HG03469 (cell line): Measurements from ENCODE around the gene LYSET.
A peak's percentile ranks its signal among the peaks of the same experiment; 100 is the strongest.
"Not testable (repeated sequence)": the region's sequence is repeated elsewhere in the genome, so short reads cannot be mapped to it uniquely, and the experiment has no call there.

Experiments used
- ATAC-seq: cut with Tn5 transposase; IDR thresholded peaks from one replicate; pipeline ENCODE4 v1.9.1; 2021; ENCODE audit warnings: mild to moderate bottlenecking, moderate library complexity, moderate number of reproducible peaks; ENCODE audit not compliant: unreplicated experiment

LYSET gene

DNA sequence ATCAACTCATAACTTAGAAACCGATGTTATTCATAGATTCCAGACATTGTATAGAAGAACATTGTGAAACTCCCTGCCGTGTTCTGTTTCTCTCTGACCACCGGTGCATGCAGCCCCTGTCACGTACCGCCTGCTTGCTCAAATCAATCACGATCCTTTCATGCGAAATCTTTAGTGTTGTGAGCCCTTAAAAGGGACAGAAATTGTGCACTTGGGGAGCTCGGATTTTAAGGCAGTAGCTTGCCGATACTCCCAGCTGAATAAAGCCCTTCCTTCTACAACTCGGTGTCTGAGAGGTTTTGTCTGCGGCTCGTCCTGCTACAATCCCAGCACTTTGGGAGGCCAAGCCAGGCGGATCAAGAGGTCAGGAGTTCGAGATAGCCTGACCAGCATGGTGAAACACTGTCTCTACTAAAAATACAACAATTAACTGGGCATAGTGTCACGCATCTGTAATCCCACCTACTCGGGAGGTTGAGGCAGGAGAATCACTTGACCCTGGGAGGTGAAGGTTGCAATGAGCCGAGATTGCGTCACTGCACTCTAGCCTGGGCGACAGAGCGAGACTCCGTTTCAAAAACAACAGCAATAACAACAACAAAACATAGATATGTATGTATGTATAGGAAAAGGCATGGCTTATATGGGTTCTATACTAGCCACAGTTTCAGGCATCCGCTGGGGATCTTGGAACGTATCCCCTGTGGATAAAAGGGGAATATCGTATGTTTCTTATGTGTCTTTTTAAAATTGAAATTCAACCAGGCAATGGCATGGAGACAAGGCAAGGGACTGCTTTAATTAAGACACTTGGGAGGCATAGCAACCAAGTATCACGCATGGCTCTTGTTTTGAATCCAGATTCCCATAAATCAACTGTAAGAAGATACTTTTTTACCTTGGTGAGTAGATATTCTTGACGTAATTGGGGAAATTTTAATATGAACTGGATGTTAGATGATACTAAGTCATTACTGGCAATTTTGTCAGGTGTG is 19.5 kb upstream of the LYSET start:
- ATAC-seq = not testable (repeated sequence)

DNA sequence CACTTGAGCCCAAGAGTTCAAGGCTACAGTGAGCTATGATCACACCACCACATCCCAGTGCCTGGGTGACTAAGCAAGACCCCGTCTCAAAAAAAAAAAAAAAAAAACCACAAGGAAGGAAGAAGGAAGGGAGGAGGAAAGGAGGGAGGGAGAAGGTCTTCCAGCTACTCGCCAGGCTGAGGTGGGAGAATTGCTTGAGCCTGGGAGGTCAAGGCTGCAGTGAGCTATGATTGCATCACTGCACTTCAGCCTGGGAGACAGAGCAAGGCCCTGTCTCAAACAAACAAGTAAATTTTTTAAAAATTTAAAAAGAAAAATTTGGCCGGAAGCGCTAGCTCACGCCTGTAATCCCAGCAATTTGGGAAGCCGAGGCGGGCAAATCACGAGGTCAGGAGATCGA is 16.5 kb upstream of the LYSET start:
- not testable (repeated sequence) for ATAC-seq

- ATAC-seq = not testable (repeated sequence)
Measured at GRCh38 chr14:93169619-93170018, 15.5 kb upstream of the LYSET start.

- not testable (repeated sequence) for ATAC-seq
Measured at GRCh38 chr14:93170141-93170540, 15.0 kb upstream of the LYSET start.

DNA sequence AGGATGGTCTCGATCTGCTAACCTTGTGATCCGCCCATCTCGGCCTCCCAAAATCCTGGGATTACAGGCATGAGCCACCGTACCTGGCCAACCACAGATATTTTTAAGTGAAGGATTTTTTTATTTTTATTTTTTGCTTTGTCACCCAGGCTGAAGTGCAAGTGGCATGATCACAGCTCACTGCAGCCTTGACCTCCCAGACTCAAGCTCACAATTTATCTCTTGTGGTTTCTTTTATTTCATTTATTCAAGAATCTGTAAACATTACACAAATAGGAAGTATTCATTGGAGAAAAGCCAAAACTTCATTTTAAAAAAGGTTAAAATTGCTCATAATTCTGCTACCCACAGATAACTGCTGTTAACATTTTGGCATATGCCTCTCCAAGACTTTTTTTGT is 13.7 kb upstream of the LYSET start:
- no peak for ATAC-seq

- no peak for ATAC-seq
Measured at GRCh38 chr14:93173943-93174395, 11.1 kb upstream of the LYSET start.

- ATAC-seq = not testable (repeated sequence)
Measured at GRCh38 chr14:93174731-93175130, 10.4 kb upstream of the LYSET start.

- ATAC-seq = no peak
Measured at GRCh38 chr14:93175492-93175891, 9.6 kb upstream of the LYSET start.

- ATAC-seq = no peak
Measured at GRCh38 chr14:93183596-93184317, 1.4 kb upstream of the LYSET start.

- no peak for ATAC-seq
Measured at GRCh38 chr14:93185349-93185720, 218 bp downstream of the LYSET start.

GRCh38 chr14:93186466-93186865 is 1.3 kb downstream of the LYSET start:
- no peak for ATAC-seq

DNA sequence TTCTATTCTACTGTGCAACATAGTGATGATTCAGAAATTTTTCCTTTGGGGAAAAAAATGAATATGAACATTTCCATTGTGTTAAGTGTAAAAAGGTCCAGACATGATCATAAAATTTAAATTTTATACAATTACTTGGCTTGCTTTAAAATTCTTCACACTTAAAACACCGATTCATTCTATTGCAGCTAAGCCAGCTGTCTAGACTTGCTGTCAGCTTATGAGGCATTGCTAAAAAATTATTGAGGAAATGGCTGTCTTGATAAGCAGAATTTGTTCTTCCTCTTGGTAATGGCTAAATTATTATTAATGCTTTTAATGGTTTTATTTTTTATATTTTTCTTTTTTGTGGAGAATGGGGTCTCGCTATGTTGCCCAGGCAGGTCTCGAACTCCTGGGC is 1.8 kb downstream of the LYSET start:
- ATAC-seq = no peak

DNA sequence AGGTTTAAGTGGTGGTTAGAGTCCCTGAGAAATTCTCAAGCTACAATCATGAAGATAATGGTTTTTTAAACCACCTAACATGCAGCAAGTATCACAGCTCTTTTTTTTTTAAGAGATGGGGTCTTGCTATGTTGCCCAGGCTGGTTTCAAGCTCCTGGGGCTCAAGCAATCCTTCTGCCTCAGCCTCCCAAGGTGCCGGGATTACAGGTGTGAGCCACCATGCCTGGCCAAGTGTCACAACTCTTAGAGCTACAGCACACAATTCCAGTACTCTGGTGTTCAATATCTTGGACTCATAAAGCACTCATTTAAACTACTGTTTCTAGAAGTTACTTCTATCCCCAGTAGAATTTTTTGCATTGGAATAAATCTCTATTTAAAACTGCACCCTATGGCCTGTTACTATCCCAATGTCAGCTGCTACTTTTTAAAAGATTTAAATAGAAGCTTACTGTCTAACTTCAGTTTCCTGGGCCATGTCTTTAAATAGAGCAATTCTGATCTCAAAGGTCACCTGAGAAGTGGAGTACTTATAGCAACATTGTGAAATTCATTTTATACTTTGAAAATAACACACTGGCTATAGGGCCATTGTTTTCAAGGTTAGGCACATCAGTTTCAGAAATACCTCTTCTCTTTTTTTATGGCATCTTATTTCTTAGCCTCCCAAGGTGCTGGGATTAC is 10.3 kb downstream of the LYSET start:
- ATAC-seq = no peak

GRCh38 chr14:93199031-93199430 is 13.9 kb downstream of the LYSET start:
- no peak for ATAC-seq

GRCh38 chr14:93200553-93200952 is 15.4 kb downstream of the LYSET start:
- ATAC-seq = no peak

DNA sequence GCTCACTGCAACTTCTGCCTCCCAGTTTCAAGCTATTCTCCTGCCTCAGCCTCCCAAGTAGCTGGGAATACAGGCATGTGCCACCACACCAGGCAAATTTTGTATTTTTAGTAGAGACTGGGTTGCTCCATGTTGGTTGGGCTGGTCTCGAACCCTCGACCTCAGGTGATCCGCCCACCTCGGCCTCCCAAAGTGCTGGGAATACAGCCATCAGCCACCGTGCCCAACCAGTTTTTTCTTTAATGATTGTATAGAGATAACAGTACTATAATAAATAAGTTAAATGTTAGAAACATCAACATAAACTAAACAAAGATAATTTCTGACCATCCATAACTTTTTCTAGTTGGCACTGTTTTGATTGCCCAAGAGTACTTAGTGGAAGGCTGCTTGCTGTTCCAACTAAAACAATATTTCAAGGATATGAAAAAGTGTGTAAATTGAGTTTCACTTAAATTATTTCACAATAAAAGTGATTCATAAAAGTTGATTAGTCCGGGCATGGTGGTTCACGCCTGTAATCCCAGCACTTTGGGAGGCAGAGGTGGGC is 16.1 kb downstream of the LYSET start:
- no peak for ATAC-seq

DNA sequence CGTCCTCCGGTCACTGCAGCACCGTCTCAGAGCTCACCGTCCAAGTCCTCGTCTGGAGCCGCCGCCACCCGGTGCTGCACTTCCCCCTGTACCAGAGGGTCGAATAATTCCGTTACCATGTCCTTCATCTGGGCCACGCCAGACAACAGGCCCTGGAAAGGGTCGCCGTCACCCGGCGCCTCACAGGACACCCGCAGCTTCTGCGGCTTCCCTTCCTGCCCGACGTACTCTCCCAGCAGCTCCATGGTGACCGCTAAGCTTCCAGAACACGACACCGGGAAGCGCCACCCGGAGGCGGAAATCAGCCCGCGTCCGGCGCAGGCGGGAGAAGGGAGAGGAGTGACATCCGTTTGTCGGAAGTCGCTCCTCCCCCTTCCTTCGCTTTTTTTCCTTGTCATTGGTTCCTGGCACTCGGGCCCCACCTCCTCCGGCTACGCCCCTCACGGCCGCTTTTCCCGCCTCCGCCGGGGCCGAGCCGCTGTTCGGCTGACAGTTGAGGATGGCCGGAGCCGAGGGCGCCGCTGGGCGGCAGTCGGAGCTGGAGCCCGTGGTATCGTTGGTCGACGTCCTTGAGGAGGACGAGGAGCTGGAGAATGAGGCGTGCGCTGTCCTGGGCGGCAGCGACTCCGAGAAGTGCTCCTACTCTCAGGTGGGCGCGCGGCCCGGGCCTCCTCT is 21.8 kb downstream of the LYSET start, which contains the start of the genes GON7 and UBR7:
Gene GON7 (minus strand): TSS at position 273 of the 675 bp plus-strand sequence. CDS start 28 bp downstream, at position 245.
Gene UBR7 (plus strand): TSS at position 464 of the 675 bp plus-strand sequence. CDS start 36 bp downstream, at position 500.
- ATAC-seq = peak; percentile 70

DNA sequence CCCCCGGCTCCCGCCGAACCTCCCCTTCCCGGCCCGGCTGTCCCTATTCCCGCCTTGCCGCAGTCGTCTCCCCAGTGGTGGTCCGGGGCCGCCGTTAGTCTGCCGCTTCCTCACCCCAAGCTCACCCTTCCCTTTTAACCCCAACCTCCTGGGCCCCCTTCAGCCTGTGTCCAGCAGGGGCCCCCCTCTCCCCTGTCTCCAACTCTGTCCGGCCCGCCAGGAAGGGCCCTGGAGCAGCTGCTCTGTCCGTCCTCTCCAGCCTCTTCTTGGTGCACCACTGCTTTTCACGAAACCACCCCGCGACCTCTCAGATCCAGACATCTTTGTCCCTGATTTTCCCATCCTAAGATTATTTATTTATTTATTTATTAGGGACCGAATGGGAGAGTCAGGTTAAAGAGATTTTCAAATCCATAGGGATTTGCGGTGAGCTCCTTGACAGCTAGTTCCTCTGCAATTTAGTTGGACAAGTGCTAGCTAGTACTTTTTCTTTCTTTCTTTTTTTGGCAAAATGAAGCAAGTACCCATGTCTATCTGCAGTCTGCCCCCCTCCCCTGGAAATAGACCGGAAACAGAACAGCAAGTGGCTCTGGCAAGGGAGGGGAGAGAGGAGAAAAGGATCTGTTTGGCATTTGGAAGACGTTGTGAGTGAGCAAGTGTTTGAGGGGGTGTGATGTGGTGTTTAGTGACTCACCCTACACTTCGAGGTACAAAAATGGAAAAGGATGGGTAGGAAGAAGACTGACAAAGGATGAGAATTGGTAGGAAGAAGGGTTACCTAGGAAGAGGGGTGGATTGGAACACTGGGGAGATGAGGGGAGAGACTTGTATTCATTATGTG is 22.6 kb downstream of the LYSET start:
- ATAC-seq = peak; percentile 8

DNA sequence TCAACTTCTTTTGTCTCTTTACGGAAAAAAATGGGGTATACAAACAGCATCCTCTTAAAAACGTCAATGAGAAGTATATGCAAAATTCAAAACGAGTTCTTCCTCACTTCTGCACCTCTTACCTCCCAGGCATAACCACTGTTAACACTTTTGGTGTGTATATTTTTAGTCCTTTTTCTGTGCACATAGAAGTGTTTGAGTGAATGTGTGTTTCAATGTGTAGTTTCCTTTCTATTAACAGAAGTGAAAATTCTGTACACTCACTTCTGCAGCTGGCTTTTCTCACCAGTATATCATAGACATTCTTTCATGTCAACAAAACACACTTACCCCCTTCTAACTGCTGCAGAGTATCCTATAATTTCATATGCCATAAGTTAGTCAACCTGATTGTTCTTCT is 27.3 kb downstream of the LYSET start:
- peak; percentile 69 for ATAC-seq
